ENCODE measurements around the gene CRB1.
A peak's percentile ranks its signal among the peaks of the same experiment; 100 is the strongest.

Gene CRB1

DNA sequence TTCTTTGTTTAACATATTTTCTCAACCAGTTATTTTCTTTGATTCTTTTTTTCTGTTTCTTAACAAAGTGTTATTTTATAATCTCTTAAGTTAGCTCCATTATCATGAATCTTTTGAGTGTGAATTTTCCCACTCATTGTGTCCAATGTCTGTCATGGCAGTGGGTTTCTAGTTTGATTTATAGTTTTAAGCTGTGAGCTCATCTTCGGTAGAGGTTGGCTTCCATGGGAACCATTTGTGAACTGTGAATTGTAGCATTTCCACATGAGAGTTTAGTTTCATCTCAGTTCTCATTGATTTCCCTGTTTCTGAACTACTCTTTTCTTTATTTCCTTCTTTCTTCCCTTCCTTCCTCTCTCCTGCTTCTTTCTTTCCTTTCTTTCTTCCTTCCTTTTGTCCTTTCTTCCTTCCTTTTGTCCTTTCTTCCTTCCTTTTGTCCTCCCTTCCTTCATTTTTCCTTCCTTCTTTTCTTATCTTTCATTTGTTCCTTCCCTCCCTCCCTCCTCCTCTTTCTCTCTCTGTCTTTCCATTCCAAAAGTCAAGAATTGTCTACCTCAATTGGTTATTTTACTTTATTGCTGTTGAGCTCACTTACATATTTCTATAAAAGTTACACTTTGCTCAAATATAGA is 3.0 kb upstream of the CRB1 start:
- in situ Hi-C loops (cut with HindIII; ENCODE audit: low pct_unique_long_range_greater_than_20kb, low sequenced_read_pairs) = no loop called here
- no peak for DNase-seq (ENCODE audit: low read depth in 1 of 2, low spot score in 1 of 2)
- TF ChIP-seq JUND (IDR thresholded peaks at IDR 0.05; ENCODE audit: low read depth) = no peak

DNA sequence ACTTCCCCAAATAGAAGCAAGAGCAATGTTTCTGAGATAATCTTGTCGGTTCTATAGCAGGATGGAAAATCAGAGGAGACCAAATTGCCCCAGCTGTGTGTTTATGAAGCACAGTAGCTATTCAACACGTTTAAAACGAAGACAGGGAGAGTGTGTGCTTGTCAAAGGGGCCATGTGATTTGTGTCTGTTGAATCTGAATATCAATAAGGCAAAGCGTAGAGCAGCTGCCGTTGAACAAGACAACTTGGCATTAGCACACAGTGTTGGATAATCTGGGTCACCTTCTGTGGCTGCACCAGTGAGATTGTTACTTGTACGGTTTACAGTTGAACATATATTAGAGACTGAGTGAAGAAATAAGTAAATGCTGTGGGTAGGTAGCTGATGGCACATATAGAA is 1.0 kb downstream of the CRB1 start:
- DNase-seq (ENCODE audit: low read depth in 1 of 2, low spot score in 1 of 2) = peak in 1 of 2 experiments; percentile 9
- no peak for TF ChIP-seq JUND (IDR thresholded peaks at IDR 0.05; ENCODE audit: low read depth)

DNA sequence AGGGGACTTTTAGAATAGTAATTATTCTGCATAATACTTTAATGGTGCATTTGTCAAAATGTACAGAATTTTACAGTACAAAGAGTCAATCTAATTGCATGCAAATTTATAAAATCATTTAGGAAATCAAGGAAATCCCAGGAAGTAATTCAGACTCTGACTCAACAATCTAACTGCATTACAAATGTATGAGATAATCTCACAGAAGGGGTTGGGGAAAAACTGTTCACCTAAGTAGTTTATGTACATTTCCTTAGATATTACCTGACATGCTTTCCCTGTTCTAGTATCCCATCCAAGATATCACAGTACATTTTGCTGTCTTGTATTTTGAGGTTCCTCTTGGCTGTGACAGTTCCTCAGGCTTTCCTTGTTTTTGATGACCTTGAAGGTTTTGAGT is 4.7 kb downstream of the CRB1 start:
- DNase-seq (ENCODE audit: low read depth in 1 of 2, low spot score in 1 of 2) = no peak
- TF ChIP-seq JUND (IDR thresholded peaks at IDR 0.05; ENCODE audit: low read depth) = no peak
- in situ Hi-C loops (cut with HindIII; ENCODE audit: low pct_unique_long_range_greater_than_20kb, low sequenced_read_pairs) = no loop called here

More for the DNA sequence above, 1.0 kb downstream of the CRB1 start:
- in situ Hi-C loops (cut with HindIII; ENCODE audit: low pct_unique_long_range_greater_than_20kb, low sequenced_read_pairs) = no loop called here

DNA sequence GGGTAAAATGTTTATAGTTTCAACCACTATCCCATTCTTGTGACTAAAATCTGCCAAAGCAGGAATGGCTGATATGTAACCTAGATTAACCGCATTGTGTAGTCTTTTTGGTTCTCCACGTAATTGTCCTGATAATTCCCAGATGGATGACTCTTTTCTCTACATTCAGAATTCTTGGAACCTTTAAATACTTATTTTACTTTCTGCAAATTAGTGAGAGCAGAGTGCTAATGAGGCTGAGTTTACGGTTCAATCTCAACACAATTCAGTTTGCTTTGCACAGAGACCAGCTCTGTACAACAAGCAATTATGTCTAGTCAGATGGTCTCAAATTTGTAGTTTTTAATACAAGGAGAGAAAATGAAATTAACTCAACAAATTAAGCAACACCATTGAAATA is 9.1 kb downstream of the CRB1 start:
- no peak for DNase-seq (ENCODE audit: low read depth in 1 of 2, low spot score in 1 of 2)
- TF ChIP-seq JUND (IDR thresholded peaks at IDR 0.05; ENCODE audit: low read depth) = no peak
- in situ Hi-C loops (cut with HindIII; ENCODE audit: low pct_unique_long_range_greater_than_20kb, low sequenced_read_pairs) = no loop called here

DNA sequence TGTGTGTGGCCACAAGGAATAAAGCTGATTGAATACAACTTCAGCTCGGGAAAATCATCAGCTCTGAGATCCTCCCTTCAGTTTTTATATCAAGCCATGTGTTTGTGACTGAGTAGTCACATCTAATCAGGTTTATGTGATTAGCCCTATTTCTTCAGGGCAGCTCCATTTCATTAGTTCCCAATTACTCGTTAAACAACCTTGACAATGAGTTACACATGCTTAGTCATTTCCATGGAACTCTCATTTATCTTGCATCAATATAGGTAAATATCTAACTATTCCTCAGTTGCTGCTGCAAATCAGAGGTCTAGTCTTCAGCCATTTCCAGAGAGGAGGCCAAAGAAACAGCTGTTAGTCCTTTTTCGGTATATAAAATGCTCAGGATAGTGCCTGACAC is 16.3 kb downstream of the CRB1 start:
- DNase-seq (ENCODE audit: low read depth in 1 of 2, low spot score in 1 of 2) = no peak
- in situ Hi-C loops (cut with HindIII; ENCODE audit: low pct_unique_long_range_greater_than_20kb, low sequenced_read_pairs) = no loop called here
- no peak for TF ChIP-seq JUND (IDR thresholded peaks at IDR 0.05; ENCODE audit: low read depth)

DNA sequence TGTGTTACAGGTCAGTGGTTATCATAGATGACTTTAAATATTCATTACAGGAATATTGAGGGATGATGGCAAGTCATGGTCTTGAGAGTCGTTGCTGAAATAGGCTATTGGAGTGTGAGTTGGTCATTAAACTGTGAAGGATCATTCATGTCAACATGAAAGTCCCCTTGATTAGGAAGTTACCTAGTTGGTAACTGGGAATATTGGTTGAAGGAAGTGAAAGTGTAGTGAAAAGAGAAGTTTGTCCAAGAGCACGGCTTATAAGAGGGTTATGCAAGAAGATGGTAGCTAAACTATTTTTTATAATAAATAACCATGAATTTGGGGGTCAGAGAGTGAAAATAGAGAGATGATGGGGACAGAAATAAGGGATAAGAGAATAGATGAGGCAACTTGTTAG is 16.9 kb downstream of the CRB1 start:
- no peak for DNase-seq (ENCODE audit: low read depth in 1 of 2, low spot score in 1 of 2)
- in situ Hi-C loops (cut with HindIII; ENCODE audit: low pct_unique_long_range_greater_than_20kb, low sequenced_read_pairs) = no loop called here
- TF ChIP-seq JUND (IDR thresholded peaks at IDR 0.05; ENCODE audit: low read depth) = no peak

DNA sequence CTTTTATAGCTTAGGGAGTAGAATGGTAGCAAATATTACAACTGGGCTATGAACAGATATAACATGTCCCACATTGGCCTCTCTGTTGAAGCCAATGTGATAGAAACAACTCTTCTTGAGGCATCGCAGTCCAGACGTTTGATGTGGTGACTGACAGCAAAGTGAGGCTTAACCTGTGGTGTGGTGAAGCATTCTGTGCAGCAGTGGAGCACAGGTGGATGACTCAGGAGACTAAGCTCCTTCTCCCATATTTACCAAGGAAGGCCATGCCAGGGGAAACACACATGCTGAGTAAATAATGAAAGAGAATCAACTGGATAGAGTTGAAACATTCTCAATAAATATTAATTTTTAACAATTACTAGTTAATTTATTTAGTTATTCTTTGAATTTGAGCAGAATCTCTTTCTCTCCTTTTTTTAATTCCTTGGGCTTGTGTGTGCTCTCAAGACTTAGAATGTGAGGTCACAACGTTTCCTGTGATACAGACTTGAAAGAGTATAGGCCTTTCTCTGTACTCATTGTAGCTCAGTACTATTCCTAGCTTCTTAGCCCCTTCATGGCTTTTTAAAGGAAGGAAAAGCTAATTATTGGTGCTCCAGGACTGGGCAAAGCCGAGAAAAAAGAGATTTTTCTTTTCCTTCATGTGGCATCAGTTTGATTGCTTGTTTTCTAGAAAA is 17.6 kb downstream of the CRB1 start:
- peak in 1 of 2 experiments; percentile 38 for DNase-seq (ENCODE audit: low read depth in 1 of 2, low spot score in 1 of 2)
- in situ Hi-C loops (cut with HindIII; ENCODE audit: low pct_unique_long_range_greater_than_20kb, low sequenced_read_pairs) = no loop called here
- no peak for TF ChIP-seq JUND (IDR thresholded peaks at IDR 0.05; ENCODE audit: low read depth)

DNA sequence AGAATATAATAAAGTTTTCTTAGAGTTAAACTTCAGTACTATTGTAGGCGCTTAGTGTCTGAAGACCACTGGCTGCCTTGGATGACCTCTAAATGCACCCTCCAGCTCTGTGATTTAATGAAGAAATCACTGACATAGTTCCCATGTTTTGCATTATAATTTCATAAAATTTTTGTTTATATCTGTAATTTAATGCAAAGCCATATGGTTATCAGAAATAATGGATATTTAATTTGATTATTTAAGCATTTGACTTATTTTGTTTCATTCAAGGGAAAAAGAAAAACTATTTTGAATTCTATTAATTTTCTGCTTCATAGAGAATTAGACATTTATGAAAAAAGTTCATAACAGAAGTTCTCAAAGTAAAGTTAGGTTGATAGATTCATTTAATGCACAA is 18.6 kb downstream of the CRB1 start:
- in situ Hi-C loops (cut with HindIII; ENCODE audit: low pct_unique_long_range_greater_than_20kb, low sequenced_read_pairs) = no loop called here
- no peak for TF ChIP-seq JUND (IDR thresholded peaks at IDR 0.05; ENCODE audit: low read depth)
- DNase-seq (ENCODE audit: low read depth in 1 of 2, low spot score in 1 of 2) = no peak

DNA sequence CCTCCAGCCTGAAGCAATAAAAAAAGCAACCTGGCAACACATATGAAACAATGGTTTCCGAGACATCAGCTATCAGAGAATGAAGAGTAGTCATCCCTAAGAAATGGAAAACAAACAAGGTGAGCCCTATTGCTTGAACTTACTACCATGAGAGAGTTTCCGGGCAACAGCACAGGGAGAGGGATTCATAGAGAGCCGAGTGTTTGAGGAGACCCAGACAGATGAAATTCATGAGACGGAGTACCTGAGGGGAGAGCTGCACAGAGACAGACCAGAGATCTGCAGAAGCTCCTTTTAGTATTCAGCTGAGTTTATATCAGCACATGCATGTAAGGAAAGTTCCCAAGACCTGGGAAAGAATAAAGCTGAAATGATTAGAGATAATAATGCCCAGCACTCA is 19.8 kb downstream of the CRB1 start:
- in situ Hi-C loops (cut with HindIII; ENCODE audit: low pct_unique_long_range_greater_than_20kb, low sequenced_read_pairs) = no loop called here
- no peak for TF ChIP-seq JUND (IDR thresholded peaks at IDR 0.05; ENCODE audit: low read depth)
- no peak for DNase-seq (ENCODE audit: low read depth in 1 of 2, low spot score in 1 of 2)

DNA sequence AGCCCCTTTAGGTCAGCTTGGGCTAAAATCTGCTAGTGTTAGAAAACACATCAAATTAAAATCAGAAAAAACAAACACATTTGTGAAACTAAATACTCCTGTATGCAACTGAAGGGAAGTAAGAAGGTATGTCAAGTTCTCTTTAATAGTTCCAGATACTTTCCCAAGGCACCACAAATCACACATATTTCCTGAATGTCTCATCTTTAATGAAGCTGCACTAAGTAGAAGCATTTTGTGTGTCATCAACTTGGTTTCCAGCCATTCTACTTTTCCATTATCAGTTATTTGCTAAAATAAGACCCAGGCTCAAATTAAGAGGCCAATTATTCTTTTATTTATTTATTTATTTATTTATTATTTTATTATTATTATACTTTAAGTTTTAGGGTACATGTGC is 34.7 kb downstream of the CRB1 start:
- no peak for TF ChIP-seq JUND (IDR thresholded peaks at IDR 0.05; ENCODE audit: low read depth)
- no peak for DNase-seq (ENCODE audit: low read depth in 1 of 2, low spot score in 1 of 2)
- in situ Hi-C loops (cut with HindIII; ENCODE audit: low pct_unique_long_range_greater_than_20kb, low sequenced_read_pairs) = no loop called here

DNA sequence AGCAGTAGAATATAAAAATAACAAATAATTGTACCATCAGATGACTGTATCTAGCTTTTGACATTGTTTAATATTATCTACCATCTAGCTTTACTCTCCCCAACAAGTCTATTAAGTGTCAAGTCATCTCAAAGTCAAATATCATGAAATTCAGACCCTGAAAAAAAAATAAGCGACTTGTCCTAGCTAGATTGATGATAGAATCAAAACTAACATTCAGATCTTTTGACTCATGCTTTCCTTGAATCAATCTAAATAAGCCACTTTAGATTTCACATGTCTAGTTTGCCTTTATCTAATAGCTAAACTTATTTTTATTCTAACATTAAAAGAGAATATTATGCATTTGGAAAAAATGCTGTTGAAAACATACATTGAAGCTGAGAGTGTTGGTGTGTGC is 35.4 kb downstream of the CRB1 start:
- in situ Hi-C loops (cut with HindIII; ENCODE audit: low pct_unique_long_range_greater_than_20kb, low sequenced_read_pairs) = no loop called here
- TF ChIP-seq JUND (IDR thresholded peaks at IDR 0.05; ENCODE audit: low read depth) = no peak
- DNase-seq (ENCODE audit: low read depth in 1 of 2, low spot score in 1 of 2) = no peak

DNA sequence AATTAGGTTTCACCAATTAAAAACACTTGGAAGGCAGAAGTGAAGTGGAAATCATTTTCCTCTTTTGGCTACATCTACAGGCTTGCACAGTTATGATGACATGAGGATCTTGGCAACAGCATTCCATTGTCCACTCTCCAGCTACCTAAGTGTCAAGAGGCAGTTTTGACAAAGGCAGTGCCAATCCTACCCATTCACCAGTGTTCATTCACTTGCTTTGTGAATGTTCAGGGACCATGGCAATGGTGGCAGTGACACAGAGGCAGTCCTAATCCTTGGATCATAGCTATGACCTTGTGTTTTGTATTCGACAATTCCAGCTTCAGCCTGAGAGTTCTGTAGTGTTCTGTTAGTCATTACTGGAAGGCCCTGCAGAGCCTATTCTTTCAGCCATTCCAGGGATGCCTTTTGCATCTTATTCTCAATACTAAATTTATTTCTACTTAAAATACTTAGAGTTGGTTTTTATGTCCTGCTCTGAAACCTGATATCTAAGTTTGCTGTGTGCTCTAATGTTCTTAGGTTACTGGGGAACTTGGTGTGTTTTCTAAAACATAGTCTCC is 36.7 kb downstream of the CRB1 start:
- in situ Hi-C loops (cut with HindIII; ENCODE audit: low pct_unique_long_range_greater_than_20kb, low sequenced_read_pairs) = no loop called here
- no peak for DNase-seq (ENCODE audit: low read depth in 1 of 2, low spot score in 1 of 2)
- TF ChIP-seq JUND (IDR thresholded peaks at IDR 0.05; ENCODE audit: low read depth) = no peak

DNA sequence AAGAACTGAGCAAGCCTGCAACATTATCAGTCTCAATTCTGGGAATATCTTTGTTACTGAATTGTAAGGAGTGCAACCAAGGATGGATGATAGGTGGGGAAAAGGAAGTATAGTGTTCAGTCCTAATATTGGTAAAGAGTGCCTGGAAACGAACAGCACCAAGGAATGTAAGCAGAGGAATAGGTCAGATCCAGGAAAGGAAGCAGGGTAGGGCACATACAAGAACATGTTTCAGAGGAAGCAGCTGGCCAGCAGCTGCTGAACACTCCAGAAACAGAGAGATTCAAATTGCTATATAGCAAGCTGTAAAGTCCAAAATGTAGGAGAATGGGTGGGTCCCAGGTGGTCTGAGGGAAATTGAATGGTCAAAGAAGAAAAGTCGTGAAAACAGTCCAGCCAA is 37.9 kb downstream of the CRB1 start:
- no peak for TF ChIP-seq JUND (IDR thresholded peaks at IDR 0.05; ENCODE audit: low read depth)

More for the DNA sequence above, 37.9 kb downstream of the CRB1 start:
- no peak for DNase-seq (ENCODE audit: low read depth in 1 of 2, low spot score in 1 of 2)
- in situ Hi-C loops (cut with HindIII; ENCODE audit: low pct_unique_long_range_greater_than_20kb, low sequenced_read_pairs) = no loop called here
